Breast epithelium (tissue), 3 donors: ENCODE measurements around the gene EPB41.

Source experiments
- CTCF ChIP-seq, 3 donors: fragments of 450-650 bp; IDR thresholded peaks; one replicate each; pipeline ENCODE4 v1.5.1; 2016 to 2017; ENCODE audit warnings: antibody characterized with exemption in 3 of 3, mild to moderate bottlenecking in 3 of 3, moderate library complexity in 3 of 3
- POLR2A ChIP-seq: fragments of 450-650 bp; IDR thresholded peaks from one replicate; pipeline ENCODE4 v1.6.1; 2016; ENCODE audit warnings: antibody characterized with exemption, mild to moderate bottlenecking, moderate library complexity
- POLR2AphosphoS5 ChIP-seq, 3 donors: sonication (generic); formaldehyde crosslinking; IDR thresholded peaks; one replicate each; pipeline ENCODE4 v1.6.1; 2017; ENCODE audit warnings: antibody characterized with exemption in 3 of 3

DNA sequence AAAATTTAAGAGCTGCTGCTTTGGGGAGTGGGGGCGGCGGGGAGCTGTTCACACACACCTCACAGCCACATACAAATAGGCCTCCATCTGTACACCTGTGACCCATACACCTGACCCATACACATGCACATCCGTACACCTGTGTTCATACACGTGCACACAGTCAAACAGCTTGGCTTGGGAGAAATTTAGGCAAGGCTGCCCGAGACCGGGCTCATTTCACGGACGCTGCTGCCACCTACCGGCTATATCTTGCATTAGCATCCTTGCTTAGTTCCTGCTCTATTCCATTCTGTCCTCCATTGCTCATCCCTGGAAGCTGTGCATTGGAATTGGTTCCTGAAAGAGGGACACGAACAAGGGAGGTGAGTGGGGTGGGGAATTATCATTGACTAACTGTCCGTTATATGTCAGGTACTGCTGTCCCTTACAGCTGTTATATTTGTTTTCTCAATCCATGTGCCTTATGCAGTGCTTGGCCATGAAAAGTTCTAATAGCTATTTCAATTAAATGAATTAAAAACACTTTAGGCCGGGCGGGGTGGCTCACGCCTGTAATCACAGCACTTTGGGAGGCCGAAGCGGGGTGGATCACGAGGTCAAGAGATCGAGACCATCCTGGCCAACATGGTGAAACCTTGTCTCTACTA lies 37.1 kb upstream of the EPB41 start:
- TF ChIP-seq CTCF (IDR thresholded peaks at IDR 0.05) (peak; percentile 87 to 93 (median 91)), POLR2A (no peak), POLR2AphosphoS5 (IDR thresholded peaks at IDR 0.05) (peak in 1 of 3 donors; percentile 26)
